ENCODE results near the gene IFNK. TPM values are rescaled to one million over a fixed set of nuclear protein-coding genes. Genes with fewer than 3 reads are reported as not detected.
A peak's percentile ranks its signal among the peaks of the same experiment; 100 is the strongest.

The IFNK gene
- polyA plus RNA-seq, 3 donors = not detected

GRCh38 chr9:27511771-27512170, 12.3 kb upstream of the IFNK start:
- DNase-seq = no peak

- DNase-seq = no peak
Observed at GRCh38 chr9:27514551-27514950, 9.5 kb upstream of the IFNK start.

GRCh38 chr9:27518006-27518405, 6.1 kb upstream of the IFNK start:
- DNase-seq = no peak

GRCh38 chr9:27518809-27519208, 5.3 kb upstream of the IFNK start:
- DNase-seq = no peak

GRCh38 chr9:27519466-27520465, 4.3 kb upstream of the IFNK start:
- no peak for DNase-seq

GRCh38 chr9:27520986-27521385, 3.1 kb upstream of the IFNK start:
- no peak for DNase-seq

GRCh38 chr9:27523141-27523540, 949 bp upstream of the IFNK start:
- no peak for DNase-seq

GRCh38 chr9:27527702-27528075, 3.6 kb downstream of the IFNK start:
- no peak for DNase-seq

GRCh38 chr9:27528076-27528885, 4.2 kb downstream of the IFNK start:
- DNase-seq = peak; percentile 66

GRCh38 chr9:27528886-27529315, 4.8 kb downstream of the IFNK start:
- DNase-seq = peak; percentile 61

GRCh38 chr9:27529316-27530278, 5.5 kb downstream of the IFNK start, which contains the start of gene MOB3B:
MOB3B (minus strand) TSS chr9:27529814; CDS start chr9:27455550, 74,264 bp downstream.
- peak; percentile 79 for DNase-seq

- no peak for DNase-seq
Observed at GRCh38 chr9:27530915-27531755, 7.0 kb downstream of the IFNK start.

GRCh38 chr9:27532046-27532445, 8.0 kb downstream of the IFNK start:
- no peak for DNase-seq

GRCh38 chr9:27533311-27533710, 9.2 kb downstream of the IFNK start:
- no peak for DNase-seq

GRCh38 chr9:27534131-27534530, 10.0 kb downstream of the IFNK start:
- DNase-seq = peak; percentile 17

GRCh38 chr9:27534658-27535209, 10.6 kb downstream of the IFNK start:
- DNase-seq = no peak

GRCh38 chr9:27535701-27536118, 11.6 kb downstream of the IFNK start:
- no peak for DNase-seq

GRCh38 chr9:27536168-27536567, 12.1 kb downstream of the IFNK start:
- DNase-seq = no peak

GRCh38 chr9:27537027-27537435, 12.9 kb downstream of the IFNK start:
- peak; percentile 20 for DNase-seq

GRCh38 chr9:27537756-27538155, 13.7 kb downstream of the IFNK start:
- no peak for DNase-seq

Measured in renal pelvis (tissue), 4 donors.